Stimulated activated CD4-positive, alpha-beta T cell treated with anti-CD3 and anti-CD28 coated beads, TNF-alpha, amount 100 ng/mL, for 24 hours (primary cell): ENCODE measurements around the gene POC5.

Experiments used
- DNase-seq, 3 experiments: peaks; one replicate each; pipeline ENCODE4 v3.0.0-alpha.2; 2020; ENCODE audit warnings: low read depth in 3 of 3

Gene POC5

GRCh38 chr5:75660678-75661465 lies 56.4 kb downstream of the POC5 start:
- no peak for DNase-seq

- DNase-seq = no peak
Observed at GRCh38 chr5:75659791-75660450, 57.3 kb downstream of the POC5 start.

GRCh38 chr5:75656311-75657003 lies 60.8 kb downstream of the POC5 start:
- no peak for DNase-seq

- no peak for DNase-seq
Observed at GRCh38 chr5:75654693-75655295, 62.4 kb downstream of the POC5 start.

DNA sequence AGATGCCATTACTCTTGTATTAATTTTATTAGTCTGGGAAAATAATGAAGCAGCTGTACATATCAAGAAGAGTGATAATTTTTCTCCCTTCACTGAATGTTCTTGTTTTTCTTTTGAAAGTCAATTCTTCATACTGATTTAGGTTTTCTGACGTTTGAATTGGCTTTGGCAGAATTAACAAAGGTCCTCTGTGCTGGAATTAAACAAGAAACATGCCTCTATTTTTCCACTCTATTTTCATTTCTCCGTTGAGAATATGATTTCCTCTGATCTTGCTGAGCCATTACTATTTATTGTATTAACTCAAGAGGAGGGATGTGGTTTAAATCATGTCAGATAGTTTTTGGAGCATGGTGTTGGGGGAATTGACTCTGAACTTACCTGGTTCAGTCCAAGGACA lies 63.7 kb downstream of the POC5 start:
- DNase-seq = no peak

- DNase-seq = no peak
Observed at GRCh38 chr5:75651575-75652238, 65.5 kb downstream of the POC5 start.

DNA sequence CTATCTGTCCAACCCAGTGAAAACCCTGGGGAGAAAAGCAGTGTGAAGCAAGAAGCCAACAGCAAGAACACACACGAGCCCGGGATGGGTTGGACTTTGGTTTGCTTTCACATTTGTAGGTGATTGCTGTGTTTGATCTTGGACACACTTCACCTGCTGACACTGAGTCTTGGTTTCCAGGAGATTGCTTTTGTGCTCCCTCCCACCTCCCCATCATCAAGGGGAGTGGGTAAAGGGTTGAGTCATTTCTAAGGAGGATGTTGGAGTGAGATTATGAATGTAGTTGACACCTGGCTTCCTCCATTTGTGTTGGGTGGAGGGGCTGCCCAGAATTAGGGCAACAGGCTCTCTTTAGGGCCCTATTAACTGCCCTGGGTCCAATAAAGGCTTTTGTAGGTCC lies 68.5 kb downstream of the POC5 start:
- no peak for DNase-seq

GRCh38 chr5:75640826-75641225 lies 76.4 kb downstream of the POC5 start:
- DNase-seq = no peak

DNA sequence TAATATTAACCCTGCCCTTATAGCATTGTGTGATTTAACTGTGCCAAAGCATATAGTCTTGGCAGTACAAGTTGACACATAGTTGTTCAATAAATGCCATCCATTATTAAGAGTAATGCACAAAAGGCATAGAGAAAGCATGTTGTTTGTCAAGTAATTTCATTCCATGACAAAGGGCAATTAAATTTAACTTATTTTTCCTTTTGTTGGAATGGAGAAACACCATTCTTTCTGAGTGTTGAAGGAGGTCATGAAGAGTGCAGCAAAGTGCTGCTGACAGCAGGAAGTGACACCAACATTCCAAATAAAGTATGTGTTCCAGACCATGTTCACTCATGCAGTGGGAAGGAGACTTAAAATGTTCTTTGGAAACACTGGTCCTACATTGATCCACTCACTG lies 76.8 kb downstream of the POC5 start:
- DNase-seq = no peak

DNA sequence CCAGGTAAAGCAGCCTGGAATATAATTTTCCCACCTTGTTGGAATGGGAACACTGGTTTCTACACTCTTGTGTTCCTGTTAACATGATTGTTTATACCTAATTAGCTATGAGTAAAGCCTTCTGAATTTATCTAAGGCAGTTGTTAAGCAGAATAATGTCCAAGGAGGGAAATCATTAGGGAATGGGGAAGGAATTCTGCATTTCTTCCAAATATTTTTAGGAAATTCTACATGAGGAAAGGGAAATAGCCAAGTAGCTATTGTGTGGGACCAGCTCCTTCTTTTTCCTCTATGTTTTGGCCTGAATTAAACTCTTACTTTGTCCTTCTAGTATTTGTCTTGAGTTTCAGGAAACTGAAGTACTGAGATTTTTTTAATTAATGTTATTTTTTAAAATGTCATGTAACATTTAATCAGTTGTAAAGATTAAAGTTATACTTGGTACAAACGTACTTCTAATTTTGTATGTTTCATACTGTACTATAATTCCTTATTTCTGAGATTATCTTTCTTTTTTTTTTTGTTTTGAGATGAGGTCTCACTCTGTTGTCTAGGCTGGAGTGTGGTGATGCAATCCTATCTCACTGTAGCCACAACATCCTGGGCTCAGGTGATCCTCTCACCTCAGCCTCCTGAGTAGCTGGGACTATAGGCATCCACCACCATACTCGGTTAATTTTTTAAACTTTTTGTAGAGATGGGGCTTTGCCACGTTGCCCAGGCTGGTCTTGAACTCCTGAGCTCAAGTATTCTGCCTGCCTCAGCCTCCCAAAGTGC lies 77.5 kb downstream of the POC5 start:
- no peak for DNase-seq

DNA sequence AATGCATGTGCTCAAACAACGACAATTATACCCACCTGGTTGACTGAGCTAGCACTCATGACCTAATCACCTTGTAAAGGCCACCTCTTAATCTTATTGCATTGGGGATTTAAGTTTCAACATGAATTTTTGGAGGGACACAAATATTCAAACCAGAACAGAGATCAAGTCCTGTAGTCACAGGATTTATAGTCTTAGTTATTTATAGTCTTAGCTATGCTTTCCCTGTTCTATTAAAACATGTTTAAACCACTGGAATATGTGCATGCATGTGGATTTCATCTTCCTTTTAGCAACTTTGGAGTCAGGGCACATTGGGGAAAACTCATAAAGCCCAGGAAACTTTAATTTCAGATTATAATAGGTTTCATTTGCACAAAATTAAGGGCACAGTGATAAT lies 79.3 kb downstream of the POC5 start:
- DNase-seq = no peak

- no peak for DNase-seq
Observed at GRCh38 chr5:75632321-75632720, 84.9 kb downstream of the POC5 start.

DNA sequence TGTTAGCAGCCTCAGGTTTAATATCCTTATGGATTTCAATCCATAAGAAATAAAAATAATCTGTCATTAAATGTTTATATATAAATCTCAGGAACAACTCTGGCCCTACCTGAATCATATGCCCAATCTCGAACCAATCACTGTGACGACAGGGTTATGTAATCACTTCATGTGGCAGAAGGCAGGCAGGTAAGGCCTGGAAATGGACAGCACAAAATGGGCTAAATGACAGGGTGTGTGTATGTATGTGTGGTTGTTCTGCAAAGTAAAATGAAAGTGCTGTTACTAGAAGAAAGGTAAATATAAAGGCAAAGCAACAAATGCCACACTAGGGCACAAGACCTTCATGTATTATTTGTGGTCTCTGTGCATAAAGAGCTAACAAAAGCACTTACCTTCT lies 86.4 kb downstream of the POC5 start:
- DNase-seq = no peak

DNA sequence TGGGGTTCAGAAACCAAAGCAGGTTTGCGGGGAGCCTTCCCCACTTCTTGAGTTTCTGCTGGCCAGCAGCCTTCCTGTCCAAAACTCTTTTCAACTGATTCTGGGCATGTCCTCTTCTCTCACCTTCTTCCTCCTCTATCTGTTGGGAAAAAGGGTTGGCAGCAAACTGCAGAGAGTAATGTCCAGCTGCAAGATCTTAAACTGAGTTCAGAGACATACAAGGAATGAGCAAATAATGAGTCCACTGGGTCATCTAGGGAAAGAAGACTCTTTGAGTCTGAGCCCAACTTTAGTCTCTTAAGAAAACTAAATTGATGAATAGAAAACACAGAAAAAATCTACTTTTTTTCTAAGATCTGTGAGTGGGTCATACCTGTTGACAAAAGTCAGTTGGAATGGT lies 89.4 kb downstream of the POC5 start:
- no peak for DNase-seq

GRCh38 chr5:75626959-75627358 lies 90.3 kb downstream of the POC5 start:
- DNase-seq = no peak
